GM18867 (cell line): ENCODE data around the gene ZFP64.

ENCODE experiments used
- ATAC-seq: cut with Tn5 transposase; IDR thresholded peaks from one replicate; pipeline ENCODE4 v1.9.1; 2021; ENCODE audit warnings: mild to moderate bottlenecking, moderate library complexity; ENCODE audit not compliant: unreplicated experiment

ZFP64 gene

GRCh38 chr20:52110456-52110855 is 81.1 kb downstream of the ZFP64 start:
- no peak for ATAC-seq

GRCh38 chr20:52105442-52106422 is 85.8 kb downstream of the ZFP64 start:
- no peak for ATAC-seq

GRCh38 chr20:52104546-52105441 is 86.8 kb downstream of the ZFP64 start:
- no peak for ATAC-seq

- ATAC-seq, result no peak
These were observed 87.5 kb downstream of the ZFP64 start for GRCh38 chr20:52103913-52104545.

GRCh38 chr20:52103335-52103912 is 88.2 kb downstream of the ZFP64 start:
- no peak for ATAC-seq

GRCh38 chr20:52102559-52102958 is 89.0 kb downstream of the ZFP64 start:
- no peak for ATAC-seq

GRCh38 chr20:52102126-52102525 is 89.5 kb downstream of the ZFP64 start:
- ATAC-seq, result no peak
